Lung (tissue), 12 donors: ENCODE measurements around the gene FDXR. TPM values are rescaled to one million over a fixed set of nuclear protein-coding genes. Genes with fewer than 3 reads are reported as not detected.

ENCODE experiments used
- ATAC-seq: fragments of 200-7000 bp; cut with Tn5 transposase; one replicate; pipeline ENCODE4 v1.9.1; 2020; ENCODE audit warnings: moderate number of reproducible peaks; ENCODE audit not compliant: insufficient read depth, low FRiP score
- DNase-seq, 3 donors: peaks; one replicate each; pipeline ENCODE4 v3.0.0-alpha.2; 2013 to 2017
- H3K27ac ChIP-seq, 2 donors: one replicate each; pipeline ENCODE4 v1.5.1; 2013; ENCODE audit warnings: mild to moderate bottlenecking in 2 of 2, moderate library complexity in 2 of 2, control low read depth in 1 of 2, inconsistent platforms in 1 of 2, low read depth in 1 of 2, low read length in 1 of 2
- H3K27me3 ChIP-seq, 3 donors: one replicate each; pipeline ENCODE4 v1.5.1; 2013; ENCODE audit warnings: low read length in 2 of 3; ENCODE audit not compliant: control insufficient read depth in 3 of 3, insufficient read depth in 3 of 3
- H3K36me3 ChIP-seq, 4 donors: one replicate each; pipeline ENCODE4 v1.5.1; 2013; ENCODE audit warnings: low read length in 4 of 4, mild to moderate bottlenecking in 1 of 4, moderate library complexity in 1 of 4; ENCODE audit not compliant: control insufficient read depth in 4 of 4, insufficient read depth in 4 of 4
- H3K4me1 ChIP-seq, 5 donors: one replicate each; pipeline ENCODE4 v1.5.1; 2013; ENCODE audit warnings: low read length in 5 of 5, mild to moderate bottlenecking in 2 of 5, moderate library complexity in 1 of 5; ENCODE audit not compliant: control insufficient read depth in 5 of 5, insufficient read depth in 5 of 5
- H3K4me3 ChIP-seq: one replicate; pipeline ENCODE4 v1.5.1; 2013; ENCODE audit warnings: mild to moderate bottlenecking, control low read depth, moderate library complexity
- H3K9ac ChIP-seq, 2 donors: one replicate each; pipeline ENCODE4 v1.5.1; 2013; ENCODE audit warnings: low read length in 2 of 2, control low read depth in 1 of 2; ENCODE audit not compliant: insufficient read depth in 1 of 2
- H3K9me3 ChIP-seq, 4 donors: one replicate each; pipeline ENCODE4 v1.5.1; 2013; ENCODE audit warnings: low read length in 3 of 4, mild to moderate bottlenecking in 1 of 4, moderate library complexity in 1 of 4; ENCODE audit not compliant: control insufficient read depth in 4 of 4, insufficient read depth in 3 of 4
- WGBS, 2 donors: extraction: QIAGEN DNeasy Blood & Tissue Kit; methylation state at CpG; one replicate each; pipeline ENCODE4 v1.1.7; 2013; 5-methylcytosine and 5-hydroxymethylcytosine counted together
- polyA plus RNA-seq, 2 donors: library from polyadenylated mRNA; stranded (reverse); fragments of 200-250 nt; gene quantifications; one replicate each; pipeline ENCODE4 v1.2.1, GENCODE V29; 2013
- total RNA-seq, 2 donors: library from RNA; depleted of rRNA in 1 of 2; stranded (reverse); fragments of >200 nt in 1 of 2; gene quantifications; one replicate each; pipeline ENCODE4 v1.2.1, GENCODE V29; 2014 to 2021
- TF ChIP-seq, protein P1 (sequence below): IDR thresholded peaks from 2 replicates; pipeline ENCODE4 v1.5.1; 2012; ENCODE audit warnings: mild to moderate bottlenecking; ENCODE audit errors: control extremely low read depth, extremely low read depth
- donor health status: control.
- donor health status: control.
- donor health status: Bipolar disorder and iron deficiency.
- donor health status: healthy.
- donor health status: DM: yes; HTN: yes; CAD: no.

The FDXR gene
- total and polyA plus RNA-seq, 4 donors: 7.8 to 17.5 (median 10.7) TPM

DNA sequence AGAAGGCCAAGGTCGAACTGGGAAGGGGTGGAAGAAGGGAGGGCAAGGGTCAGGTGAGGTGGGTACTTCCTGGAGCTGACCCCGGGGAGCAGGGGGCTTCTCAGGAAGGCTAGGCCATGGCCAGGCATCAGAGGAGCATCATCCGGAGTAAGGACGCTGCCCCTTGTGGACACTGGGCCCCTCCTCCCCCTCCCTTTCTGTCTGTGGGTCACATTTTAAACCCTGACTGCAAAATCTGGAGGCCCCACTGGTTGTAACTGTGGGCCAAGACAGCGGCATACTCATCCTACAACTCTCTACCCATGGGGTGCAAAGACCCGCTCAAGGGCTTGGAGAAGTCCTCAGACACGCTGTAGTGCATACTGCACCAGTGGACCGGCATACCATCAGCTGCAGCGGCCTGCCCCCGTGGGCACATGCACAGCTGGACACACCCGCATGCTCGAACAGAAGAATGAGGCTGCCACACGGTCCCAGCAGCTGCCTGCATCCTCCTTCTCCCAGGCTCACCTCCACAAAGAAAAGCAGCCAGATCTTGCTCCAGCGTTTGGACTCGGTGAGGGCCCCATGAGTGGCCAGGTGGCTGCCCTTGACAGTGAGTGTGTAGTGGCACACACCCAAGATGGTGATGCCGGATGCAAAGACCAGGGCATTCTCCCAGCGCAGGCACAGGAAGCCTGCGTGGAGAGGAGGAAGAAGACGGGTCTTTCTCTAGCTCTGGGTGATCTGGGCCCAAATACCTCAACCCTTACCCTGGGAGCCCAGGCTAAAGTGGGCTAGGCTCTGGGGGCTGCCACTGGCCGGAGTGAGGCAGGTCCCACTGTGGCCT is 19.4 kb upstream of the FDXR start:
- Histone ChIP-seq H3K36me3 (no peaks in the 10 kb centered on the region), H3K4me3 (no peak overlapping the region), H3K27me3 (peaks cover 8 to 53% (median 44%) of the 10 kb centered on the region in 3 donors), H3K9me3 (no peaks in the 10 kb centered on the region), H3K27ac (no peak overlapping the region), H3K4me1 (peaks cover 0 to 11% (median 0%) of the 10 kb centered on the region in 5 donors), H3K9ac (no peak overlapping the region)
- WGBS, 2 donors: 56 to 74% methylated on average over 20 of the region's 20 CpGs
- no peak for ATAC-seq
- TF ChIP-seq, protein P1, sequence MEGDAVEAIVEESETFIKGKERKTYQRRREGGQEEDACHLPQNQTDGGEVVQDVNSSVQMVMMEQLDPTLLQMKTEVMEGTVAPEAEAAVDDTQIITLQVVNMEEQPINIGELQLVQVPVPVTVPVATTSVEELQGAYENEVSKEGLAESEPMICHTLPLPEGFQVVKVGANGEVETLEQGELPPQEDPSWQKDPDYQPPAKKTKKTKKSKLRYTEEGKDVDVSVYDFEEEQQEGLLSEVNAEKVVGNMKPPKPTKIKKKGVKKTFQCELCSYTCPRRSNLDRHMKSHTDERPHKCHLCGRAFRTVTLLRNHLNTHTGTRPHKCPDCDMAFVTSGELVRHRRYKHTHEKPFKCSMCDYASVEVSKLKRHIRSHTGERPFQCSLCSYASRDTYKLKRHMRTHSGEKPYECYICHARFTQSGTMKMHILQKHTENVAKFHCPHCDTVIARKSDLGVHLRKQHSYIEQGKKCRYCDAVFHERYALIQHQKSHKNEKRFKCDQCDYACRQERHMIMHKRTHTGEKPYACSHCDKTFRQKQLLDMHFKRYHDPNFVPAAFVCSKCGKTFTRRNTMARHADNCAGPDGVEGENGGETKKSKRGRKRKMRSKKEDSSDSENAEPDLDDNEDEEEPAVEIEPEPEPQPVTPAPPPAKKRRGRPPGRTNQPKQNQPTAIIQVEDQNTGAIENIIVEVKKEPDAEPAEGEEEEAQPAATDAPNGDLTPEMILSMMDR: no peak
- DNase-seq: no peak

DNA sequence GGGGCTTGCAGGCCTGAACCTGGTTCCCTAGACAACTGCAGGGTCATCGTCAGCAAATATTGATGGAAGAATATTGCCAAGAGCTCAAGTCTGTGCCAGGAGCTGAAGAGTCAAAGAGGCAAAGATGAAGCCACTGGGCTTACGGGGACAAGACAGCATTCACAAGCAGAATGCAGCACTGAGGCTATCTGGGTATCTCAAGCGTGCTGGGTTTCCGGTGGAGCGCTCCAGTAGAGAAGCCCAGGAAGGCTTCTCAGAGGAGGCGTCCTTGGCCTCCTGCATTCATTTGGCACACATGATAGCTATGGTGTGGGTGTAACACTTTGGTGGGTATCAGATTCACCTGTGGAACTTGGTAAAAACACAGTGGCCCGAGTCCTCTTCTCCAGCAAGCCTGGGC is 17.8 kb upstream of the FDXR start:
- no peak for DNase-seq
- TF ChIP-seq, protein P1: no peak
- H3K4me1 ChIP-seq: peaks cover 0 to 11% (median 0%) of the 10 kb centered on the region in 5 donors
- 91 to 97% methylated on average over 7 of the region's 7 CpGs for WGBS, 2 donors
- H3K36me3 ChIP-seq: no peaks in the 10 kb centered on the region
- no peak overlapping the region for H3K9ac ChIP-seq
- no peaks in the 10 kb centered on the region for H3K9me3 ChIP-seq
- ATAC-seq: no peak
- no peak overlapping the region for H3K27ac ChIP-seq
- no peak overlapping the region for H3K4me3 ChIP-seq
- peaks cover 9 to 49% (median 36%) of the 10 kb centered on the region in 3 donors for H3K27me3 ChIP-seq

- H3K27ac ChIP-seq: no peak overlapping the region
- H3K9me3 ChIP-seq: no peaks in the 10 kb centered on the region
- H3K4me3 ChIP-seq: no peak overlapping the region
- DNase-seq (no peak), ATAC-seq (no peak)
- WGBS, 2 donors: 61 to 66% methylated on average over 13 of the region's 13 CpGs
- H3K36me3 ChIP-seq: no peaks in the 10 kb centered on the region
- TF ChIP-seq, protein P1: no peak
- peaks cover 9 to 33% (median 19%) of the 10 kb centered on the region in 3 donors for H3K27me3 ChIP-seq
- H3K4me1 ChIP-seq: peaks cover 0 to 11% (median 0%) of the 10 kb centered on the region in 5 donors
- H3K9ac ChIP-seq: no peak overlapping the region
These were observed 15.7 kb upstream of the FDXR start for GRCh38 chr17:74888469-74888868.
